ENCODE data around the gene MRPL21.

The MRPL21 gene

GRCh38 chr11:68911731-68912130 is 8.1 kb upstream of the MRPL21 start:
- no peak for DNase-seq
- H3K79me1 ChIP-seq (ENCODE audit: low read length): no peaks in the 10 kb centered on the region
- peaks cover 2% of the 10 kb centered on the region in 2 experiments for H3K4me1 ChIP-seq (ENCODE audit: control insufficient read depth in 1 of 2, insufficient read depth in 2 of 2, low read length in 2 of 2)
- no peak overlapping the region for H2AFZ ChIP-seq (ENCODE audit: insufficient read depth, low read length, poor library complexity)
- H4K91ac ChIP-seq (ENCODE audit: low read depth, low read length): no peak overlapping the region
- H3K4ac ChIP-seq (ENCODE audit: low read depth, low read length): no peak overlapping the region
- no peak overlapping the region for H3K27ac ChIP-seq (ENCODE audit: low read depth, low read length)
- no peaks in the 10 kb centered on the region for H3K79me2 ChIP-seq (ENCODE audit: control insufficient read depth, insufficient read depth, low read length, poor library complexity)
- no peak overlapping the region for H4K8ac ChIP-seq (ENCODE audit: low read depth, low read length)
- WGBS (ENCODE audit: extremely low coverage, insufficient coverage, insufficient read length): no CpG with 5 or more reads among the region's 16 CpGs
- H3K27me3 ChIP-seq (ENCODE audit: insufficient read depth, low read length): no peaks in the 10 kb centered on the region
- H4K12ac ChIP-seq (ENCODE audit: low read depth, low read length): no peak overlapping the region
- H3K36me3 ChIP-seq (ENCODE audit: control insufficient read depth in 1 of 2, insufficient read depth in 2 of 2, low read length in 2 of 2): peaks cover 48 to 58% of the 10 kb centered on the region in 2 experiments
- H2BK12ac ChIP-seq (ENCODE audit: low read length): no peak overlapping the region
- no peak overlapping the region for H3K23ac ChIP-seq (ENCODE audit: low read length)
- H2AK5ac ChIP-seq (ENCODE audit: low read length): no peak overlapping the region
- H3K4me3 ChIP-seq (ENCODE audit: low read depth, low read length): no peak overlapping the region
- no peak overlapping the region for H3K4me2 ChIP-seq (ENCODE audit: low read length)
- no peak overlapping the region for H3K9ac ChIP-seq (ENCODE audit: low read length)
- H3K18ac ChIP-seq (ENCODE audit: low read length): no peak overlapping the region
- no peak overlapping the region for H2BK120ac ChIP-seq (ENCODE audit: insufficient read depth, low read length, poor library complexity)
- peaks cover 2% of the 10 kb centered on the region for H3K9me3 ChIP-seq (ENCODE audit: insufficient read depth, low read depth, low read length)
- H3K14ac ChIP-seq (ENCODE audit: low read length): no peak overlapping the region
- no peak overlapping the region for H2BK5ac ChIP-seq (ENCODE audit: low read depth, low read length, poor library complexity)

GRCh38 chr11:68910965-68911364 is 7.3 kb upstream of the MRPL21 start:
- no peaks in the 10 kb centered on the region for H3K79me2 ChIP-seq (ENCODE audit: control insufficient read depth, insufficient read depth, low read length, poor library complexity)
- no peak overlapping the region for H4K8ac ChIP-seq (ENCODE audit: low read depth, low read length)
- no peak overlapping the region for H2AK5ac ChIP-seq (ENCODE audit: low read length)
- H2BK5ac ChIP-seq (ENCODE audit: low read depth, low read length, poor library complexity): no peak overlapping the region
- no peak overlapping the region for H3K9ac ChIP-seq (ENCODE audit: low read length)
- H3K18ac ChIP-seq (ENCODE audit: low read length): no peak overlapping the region
- H3K27ac ChIP-seq (ENCODE audit: low read depth, low read length): no peak overlapping the region
- H2BK12ac ChIP-seq (ENCODE audit: low read length): no peak overlapping the region
- H4K12ac ChIP-seq (ENCODE audit: low read depth, low read length): no peak overlapping the region
- DNase-seq: no peak
- H3K79me1 ChIP-seq (ENCODE audit: low read length): no peaks in the 10 kb centered on the region
- H3K14ac ChIP-seq (ENCODE audit: low read length): no peak overlapping the region
- no peak overlapping the region for H3K4me2 ChIP-seq (ENCODE audit: low read length)
- no peak overlapping the region for H3K4ac ChIP-seq (ENCODE audit: low read depth, low read length)
- H3K9me3 ChIP-seq (ENCODE audit: insufficient read depth, low read depth, low read length): peaks cover 2% of the 10 kb centered on the region
- no CpG with 5 or more reads among the region's 8 CpGs for WGBS (ENCODE audit: extremely low coverage, insufficient coverage, insufficient read length)
- no peak overlapping the region for H3K4me3 ChIP-seq (ENCODE audit: low read depth, low read length)
- H3K23ac ChIP-seq (ENCODE audit: low read length): no peak overlapping the region
- H2AFZ ChIP-seq (ENCODE audit: insufficient read depth, low read length, poor library complexity): no peak overlapping the region
- H3K27me3 ChIP-seq (ENCODE audit: insufficient read depth, low read length): no peaks in the 10 kb centered on the region
- H2BK120ac ChIP-seq (ENCODE audit: insufficient read depth, low read length, poor library complexity): no peak overlapping the region
- H3K4me1 ChIP-seq (ENCODE audit: control insufficient read depth in 1 of 2, insufficient read depth in 2 of 2, low read length in 2 of 2): peaks cover 2% of the 10 kb centered on the region in 2 experiments
- no peak overlapping the region for H4K91ac ChIP-seq (ENCODE audit: low read depth, low read length)
- peaks cover 43 to 53% of the 10 kb centered on the region in 2 experiments for H3K36me3 ChIP-seq (ENCODE audit: control insufficient read depth in 1 of 2, insufficient read depth in 2 of 2, low read length in 2 of 2)

GRCh38 chr11:68908273-68908672 is 4.6 kb upstream of the MRPL21 start:
- Histone ChIP-seq H3K4me3 (ENCODE audit: low read depth, low read length) (no peak overlapping the region), H4K91ac (ENCODE audit: low read depth, low read length) (no peak overlapping the region), H3K9ac (ENCODE audit: low read length) (no peak overlapping the region), H3K27ac (ENCODE audit: low read depth, low read length) (no peak overlapping the region), H3K14ac (ENCODE audit: low read length) (no peak overlapping the region), H2AK5ac (ENCODE audit: low read length) (no peak overlapping the region), H3K18ac (ENCODE audit: low read length) (no peak overlapping the region), H2AFZ (ENCODE audit: insufficient read depth, low read length, poor library complexity) (no peak overlapping the region), H3K27me3 (ENCODE audit: insufficient read depth, low read length) (no peaks in the 10 kb centered on the region), H3K9me3 (ENCODE audit: insufficient read depth, low read depth, low read length) (no peaks in the 10 kb centered on the region), H3K23ac (ENCODE audit: low read length) (no peak overlapping the region), H2BK5ac (ENCODE audit: low read depth, low read length, poor library complexity) (no peak overlapping the region), H3K79me2 (ENCODE audit: control insufficient read depth, insufficient read depth, low read length, poor library complexity) (peaks cover 8% of the 10 kb centered on the region), H3K4me1 (ENCODE audit: control insufficient read depth in 1 of 2, insufficient read depth in 2 of 2, low read length in 2 of 2) (peaks cover 4 to 5% of the 10 kb centered on the region in 2 experiments), H2BK120ac (ENCODE audit: insufficient read depth, low read length, poor library complexity) (no peak overlapping the region), H4K8ac (ENCODE audit: low read depth, low read length) (no peak overlapping the region), H2BK12ac (ENCODE audit: low read length) (no peak overlapping the region), H3K4ac (ENCODE audit: low read depth, low read length) (no peak overlapping the region), H3K79me1 (ENCODE audit: low read length) (peaks cover 6% of the 10 kb centered on the region), H4K12ac (ENCODE audit: low read depth, low read length) (no peak overlapping the region), H3K36me3 (ENCODE audit: control insufficient read depth in 1 of 2, insufficient read depth in 2 of 2, low read length in 2 of 2) (peaks cover 27 to 36% of the 10 kb centered on the region in 2 experiments), H3K4me2 (ENCODE audit: low read length) (no peak overlapping the region)
- no CpG with 5 or more reads among the region's 5 CpGs for WGBS (ENCODE audit: extremely low coverage, insufficient coverage, insufficient read length)
- DNase-seq: no peak

GRCh38 chr11:68905421-68906360 is 2.1 kb upstream of the MRPL21 start:
- no peak overlapping the region for H3K4ac ChIP-seq (ENCODE audit: low read depth, low read length)
- H3K36me3 ChIP-seq (ENCODE audit: control insufficient read depth in 1 of 2, insufficient read depth in 2 of 2, low read length in 2 of 2): peaks cover 10 to 20% of the 10 kb centered on the region in 2 experiments
- peaks cover 9% of the 10 kb centered on the region for H3K79me2 ChIP-seq (ENCODE audit: control insufficient read depth, insufficient read depth, low read length, poor library complexity)
- peak; percentile 70 to 77 for DNase-seq
- H3K27me3 ChIP-seq (ENCODE audit: insufficient read depth, low read length): no peaks in the 10 kb centered on the region
- WGBS (ENCODE audit: extremely low coverage, insufficient coverage, insufficient read length): no CpG with 5 or more reads among the region's 23 CpGs
- no peak overlapping the region for H4K8ac ChIP-seq (ENCODE audit: low read depth, low read length)
- no peaks in the 10 kb centered on the region for H3K9me3 ChIP-seq (ENCODE audit: insufficient read depth, low read depth, low read length)
- no peak overlapping the region for H4K91ac ChIP-seq (ENCODE audit: low read depth, low read length)
- H3K27ac ChIP-seq (ENCODE audit: low read depth, low read length): no peak overlapping the region
- no peak overlapping the region for H3K9ac ChIP-seq (ENCODE audit: low read length)
- no peak overlapping the region for H2BK5ac ChIP-seq (ENCODE audit: low read depth, low read length, poor library complexity)
- no peak overlapping the region for H3K18ac ChIP-seq (ENCODE audit: low read length)
- H2BK120ac ChIP-seq (ENCODE audit: insufficient read depth, low read length, poor library complexity): no peak overlapping the region
- no peak overlapping the region for H2AK5ac ChIP-seq (ENCODE audit: low read length)
- H4K12ac ChIP-seq (ENCODE audit: low read depth, low read length): no peak overlapping the region
- H3K4me3 ChIP-seq (ENCODE audit: low read depth, low read length): no peak overlapping the region
- no peak overlapping the region for H3K14ac ChIP-seq (ENCODE audit: low read length)
- H3K23ac ChIP-seq (ENCODE audit: low read length): no peak overlapping the region
- no peak overlapping the region for H2AFZ ChIP-seq (ENCODE audit: insufficient read depth, low read length, poor library complexity)
- H3K79me1 ChIP-seq (ENCODE audit: low read length): peaks cover 6% of the 10 kb centered on the region
- H2BK12ac ChIP-seq (ENCODE audit: low read length): no peak overlapping the region
- H3K4me1 ChIP-seq (ENCODE audit: control insufficient read depth in 1 of 2, insufficient read depth in 2 of 2, low read length in 2 of 2): peaks cover 4 to 5% of the 10 kb centered on the region in 2 experiments
- H3K4me2 ChIP-seq (ENCODE audit: low read length): no peak overlapping the region

Data from trophoblast cell (in vitro differentiated cells and primary cell).